Measurements from ENCODE around the gene SP6. TPM values are rescaled to one million over a fixed set of nuclear protein-coding genes. Genes with fewer than 3 reads are reported as not detected.

The SP6 gene
- total RNA-seq, 4 donors from 2014 or later = 0.56 to 5.9 (median 0.96) TPM

- intact Hi-C loops (cut with DNase I) = no loop called here
- no peak overlapping the region for H3K4me3 ChIP-seq (replicated peaks in 1 of 3)
Measured at GRCh38 chr17:47871048-47871447, 20.1 kb upstream of the SP6 start.

GRCh38 chr17:47870056-47870455, 19.1 kb upstream of the SP6 start:
- Histone ChIP-seq H3K4me3 (replicated peaks in 1 of 3) (no peak overlapping the region), H3K4me1 (no peaks in the 10 kb centered on the region), H3K9me3 (no peaks in the 10 kb centered on the region), H3K27me3 (no peaks in the 10 kb centered on the region), H3K27ac (no peak overlapping the region), H3K36me3 (no peaks in the 10 kb centered on the region)
- TF ChIP-seq CTCF (IDR thresholded peaks at IDR 0.05) (no peak), POLR2A (IDR thresholded peaks at IDR 0.05) (no peak)
- 41 to 45% methylated on average over 1 of the region's 1 CpG for WGBS, 2 donors
- intact Hi-C loops (cut with DNase I) = no loop called here
- no peak for DNase-seq

More at GRCh38 chr17:47871048-47871447, 20.1 kb upstream of the SP6 start:
- Histone ChIP-seq H3K9me3 (no peaks in the 10 kb centered on the region), H3K27ac (no peak overlapping the region), H3K27me3 (no peaks in the 10 kb centered on the region), H3K4me1 (no peaks in the 10 kb centered on the region), H3K36me3 (no peaks in the 10 kb centered on the region)
- no peak for TF ChIP-seq POLR2A (IDR thresholded peaks at IDR 0.05)
- TF ChIP-seq CTCF (IDR thresholded peaks at IDR 0.05) = no peak
- no peak for DNase-seq

GRCh38 chr17:47869114-47869513, 18.2 kb upstream of the SP6 start:
- Histone ChIP-seq H3K4me3 (replicated peaks in 1 of 3) (no peak overlapping the region), H3K27ac (no peak overlapping the region), H3K36me3 (no peaks in the 10 kb centered on the region), H3K9me3 (no peaks in the 10 kb centered on the region), H3K4me1 (no peaks in the 10 kb centered on the region), H3K27me3 (no peaks in the 10 kb centered on the region)
- intact Hi-C loops (cut with DNase I) = no loop called here
- no peak for TF ChIP-seq POLR2A (IDR thresholded peaks at IDR 0.05)
- TF ChIP-seq CTCF (IDR thresholded peaks at IDR 0.05) = no peak
- no peak for DNase-seq
- WGBS, 2 donors = 46 to 67% methylated on average over 2 of the region's 2 CpGs

GRCh38 chr17:47867813-47868533, 17.0 kb upstream of the SP6 start:
- Histone ChIP-seq H3K4me1 (no peaks in the 10 kb centered on the region), H3K27ac (no peak overlapping the region), H3K27me3 (no peaks in the 10 kb centered on the region), H3K4me3 (replicated peaks in 1 of 3) (no peak overlapping the region), H3K36me3 (no peaks in the 10 kb centered on the region), H3K9me3 (no peaks in the 10 kb centered on the region)
- 77 to 79% methylated on average over 11 of the region's 11 CpGs for WGBS, 2 donors
- TF ChIP-seq POLR2A (IDR thresholded peaks at IDR 0.05) (no peak), CTCF (IDR thresholded peaks at IDR 0.05) (no peak)
- no peak for DNase-seq
- intact Hi-C loops (cut with DNase I) = no loop called here

- no peaks in the 10 kb centered on the region for H3K27me3 ChIP-seq
- no peaks in the 10 kb centered on the region for H3K4me1 ChIP-seq
- H3K36me3 ChIP-seq = no peaks in the 10 kb centered on the region
- intact Hi-C loops (cut with DNase I) = no loop called here
- DNase-seq = no peak
- TF ChIP-seq CTCF (IDR thresholded peaks at IDR 0.05) (no peak), POLR2A (IDR thresholded peaks at IDR 0.05) (no peak)
- H3K9me3 ChIP-seq = no peaks in the 10 kb centered on the region
- no peak overlapping the region for H3K27ac ChIP-seq
- H3K4me3 ChIP-seq (replicated peaks in 1 of 3) = no peak overlapping the region
- 57 to 68% methylated on average over 20 of the region's 20 CpGs for WGBS, 2 donors
Measured at GRCh38 chr17:47866941-47867340, 16.0 kb upstream of the SP6 start.

All from thyroid gland (tissue), 4 donors.